ENCODE data around the gene LIPG.
"Not testable (repeated sequence)": the region's sequence is repeated elsewhere in the genome, so short reads cannot be mapped to it uniquely, and the experiment has no call there.

Gene LIPG

DNA sequence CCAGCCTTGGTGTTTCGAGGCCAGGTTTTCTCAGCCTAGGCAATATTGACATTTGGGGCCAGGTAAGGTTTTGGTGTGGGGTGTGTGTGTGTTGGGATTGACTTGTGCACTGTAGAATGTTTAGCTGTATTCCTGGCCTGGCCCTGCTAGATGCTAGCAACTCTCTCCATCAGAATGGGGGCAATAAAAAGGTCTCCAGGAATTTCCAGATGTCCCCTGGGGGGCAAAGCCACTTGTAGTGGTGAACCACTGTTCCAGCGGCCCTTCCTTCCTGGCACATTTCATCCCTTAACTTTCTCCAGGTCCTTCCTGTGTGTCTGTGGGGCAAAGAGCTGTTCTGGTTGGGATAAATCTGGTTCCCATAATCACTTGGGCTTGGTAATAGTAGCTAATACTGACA, 12.0 kb downstream of the LIPG start:
- DNase-seq (ENCODE audit: low spot score) = no peak

DNA sequence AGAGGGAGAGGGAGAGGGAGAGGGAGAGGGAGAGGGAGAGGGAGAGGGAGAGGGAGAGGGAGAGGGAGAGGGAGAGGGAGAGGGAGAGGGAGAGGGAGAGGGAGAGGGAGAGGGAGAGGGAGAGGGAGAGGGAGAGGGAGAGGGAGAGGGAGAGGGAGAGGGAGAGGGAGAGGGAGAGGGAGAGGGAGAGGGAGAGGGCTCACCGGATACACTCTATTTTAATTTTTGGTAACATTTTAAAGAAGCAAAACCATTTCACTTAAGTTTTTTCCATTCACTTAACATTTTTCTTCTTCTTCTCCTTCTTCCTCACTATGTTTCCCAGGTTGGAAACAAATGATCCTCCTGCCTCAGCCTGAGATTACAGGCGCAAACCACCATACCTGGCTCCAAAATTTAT, 17.2 kb downstream of the LIPG start:
- DNase-seq (ENCODE audit: low spot score) = not testable (repeated sequence)

DNA sequence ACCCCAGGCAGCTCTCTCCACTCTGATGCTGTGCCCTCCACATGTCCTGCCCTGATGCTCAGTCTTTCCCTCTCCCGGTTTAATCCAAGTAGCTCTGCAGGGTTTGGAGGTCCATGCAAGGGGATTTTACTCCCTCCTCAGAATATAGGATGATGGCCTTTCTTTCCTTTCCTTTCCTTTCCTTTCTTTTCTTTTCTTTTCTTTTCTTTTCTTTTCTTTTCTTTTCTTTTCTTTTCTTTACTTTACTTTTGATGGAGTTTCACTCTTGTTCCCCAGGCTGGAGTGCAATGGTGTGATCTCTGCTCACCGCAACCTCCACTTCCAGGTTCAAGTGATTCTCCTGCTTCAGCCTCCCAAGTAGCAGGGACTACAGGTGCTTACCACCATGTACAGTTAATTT, 17.7 kb downstream of the LIPG start:
- not testable (repeated sequence) for DNase-seq (ENCODE audit: low spot score)

DNA sequence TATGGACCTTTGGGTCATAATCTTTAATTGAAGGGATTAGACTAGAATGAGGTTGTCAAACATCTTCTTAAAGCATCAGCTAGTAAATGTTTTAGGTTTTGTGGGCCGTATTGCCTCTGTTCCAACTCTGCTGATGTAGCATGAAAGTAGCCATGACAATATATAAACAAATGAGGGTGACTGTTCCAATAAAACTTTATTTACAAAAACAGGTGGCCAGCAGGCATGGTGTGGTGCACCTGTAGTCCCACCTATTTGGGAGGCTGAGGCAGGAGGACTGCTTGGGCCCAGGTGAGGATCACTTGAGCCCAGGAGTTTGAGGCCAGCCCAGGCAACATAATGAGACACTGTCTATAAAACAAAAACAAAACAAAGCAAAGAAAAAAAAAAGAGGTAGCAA, 18.4 kb downstream of the LIPG start:
- no peak for DNase-seq (ENCODE audit: low spot score)

DNA sequence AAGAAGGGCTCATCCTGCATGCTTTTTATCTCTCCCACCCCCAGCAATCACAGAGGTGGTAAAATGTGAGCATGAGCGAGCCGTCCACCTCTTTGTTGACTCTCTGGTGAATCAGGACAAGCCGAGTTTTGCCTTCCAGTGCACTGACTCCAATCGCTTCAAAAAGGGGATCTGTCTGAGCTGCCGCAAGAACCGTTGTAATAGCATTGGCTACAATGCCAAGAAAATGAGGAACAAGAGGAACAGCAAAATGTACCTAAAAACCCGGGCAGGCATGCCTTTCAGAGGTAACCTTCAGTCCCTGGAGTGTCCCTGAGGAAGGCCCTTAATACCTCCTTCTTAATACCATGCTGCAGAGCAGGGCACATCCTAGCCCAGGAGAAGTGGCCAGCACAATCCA, 19.5 kb downstream of the LIPG start:
- DNase-seq (ENCODE audit: low spot score) = no peak

DNA sequence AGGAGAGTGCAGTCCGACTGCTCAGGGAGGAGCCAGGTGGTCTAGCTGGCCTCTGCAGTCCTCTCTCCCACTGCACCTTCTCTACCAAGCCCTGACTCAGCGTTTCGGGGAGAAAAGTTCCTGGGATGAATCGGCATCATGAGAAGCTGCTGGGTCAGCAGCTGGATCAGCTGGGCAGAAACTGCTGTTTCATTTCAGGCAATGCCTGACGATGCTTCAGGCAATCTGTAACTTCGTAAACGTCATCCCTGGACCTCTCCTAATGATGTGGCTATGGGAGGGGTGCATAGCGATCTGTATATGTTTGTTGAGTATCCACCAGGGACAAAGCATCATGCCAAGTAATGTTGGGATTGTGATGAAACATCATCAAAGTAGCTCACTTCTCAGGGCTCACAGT, 20.7 kb downstream of the LIPG start:
- DNase-seq (ENCODE audit: low spot score) = no peak

DNA sequence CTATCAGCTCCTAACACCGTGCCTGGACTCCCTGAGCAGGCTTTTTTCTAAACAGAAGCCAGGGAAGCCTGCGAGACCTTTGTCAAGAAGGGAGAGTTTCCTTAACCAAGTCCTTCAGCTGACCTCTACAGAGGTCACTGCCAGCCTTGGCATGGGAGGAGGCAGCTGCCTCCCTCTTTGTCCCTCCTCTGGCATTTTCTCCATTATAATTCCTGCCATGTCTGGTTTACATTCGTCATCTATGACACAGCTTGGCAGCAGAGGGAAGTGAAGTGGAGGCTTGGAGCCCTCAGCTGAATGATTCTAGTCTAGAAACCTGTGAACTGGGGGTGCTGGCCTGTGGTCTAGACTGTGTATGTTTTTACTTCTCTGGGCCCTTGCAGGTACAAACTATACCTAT, 22.5 kb downstream of the LIPG start:
- no peak for DNase-seq (ENCODE audit: low spot score)

DNA sequence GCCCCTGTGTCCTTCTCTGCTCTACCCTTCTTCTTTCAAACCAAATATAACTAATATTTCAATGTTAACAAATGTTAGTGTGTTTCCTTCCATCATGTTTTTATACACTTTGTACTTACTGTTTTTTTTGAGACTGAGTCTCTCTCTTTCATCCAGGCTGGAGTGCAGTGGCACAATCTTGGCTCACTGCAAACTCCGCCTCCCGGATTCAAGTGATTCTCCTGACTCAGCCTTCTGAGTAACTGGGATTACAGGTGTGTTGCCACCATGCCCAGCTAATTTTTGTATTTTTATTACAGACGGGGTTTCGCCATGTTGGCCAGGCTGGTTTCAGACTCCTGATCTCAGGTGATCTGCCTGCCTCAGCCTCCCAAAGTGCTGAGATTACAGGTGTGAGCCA, 23.1 kb downstream of the LIPG start:
- not testable (repeated sequence) for DNase-seq (ENCODE audit: low spot score)

DNA sequence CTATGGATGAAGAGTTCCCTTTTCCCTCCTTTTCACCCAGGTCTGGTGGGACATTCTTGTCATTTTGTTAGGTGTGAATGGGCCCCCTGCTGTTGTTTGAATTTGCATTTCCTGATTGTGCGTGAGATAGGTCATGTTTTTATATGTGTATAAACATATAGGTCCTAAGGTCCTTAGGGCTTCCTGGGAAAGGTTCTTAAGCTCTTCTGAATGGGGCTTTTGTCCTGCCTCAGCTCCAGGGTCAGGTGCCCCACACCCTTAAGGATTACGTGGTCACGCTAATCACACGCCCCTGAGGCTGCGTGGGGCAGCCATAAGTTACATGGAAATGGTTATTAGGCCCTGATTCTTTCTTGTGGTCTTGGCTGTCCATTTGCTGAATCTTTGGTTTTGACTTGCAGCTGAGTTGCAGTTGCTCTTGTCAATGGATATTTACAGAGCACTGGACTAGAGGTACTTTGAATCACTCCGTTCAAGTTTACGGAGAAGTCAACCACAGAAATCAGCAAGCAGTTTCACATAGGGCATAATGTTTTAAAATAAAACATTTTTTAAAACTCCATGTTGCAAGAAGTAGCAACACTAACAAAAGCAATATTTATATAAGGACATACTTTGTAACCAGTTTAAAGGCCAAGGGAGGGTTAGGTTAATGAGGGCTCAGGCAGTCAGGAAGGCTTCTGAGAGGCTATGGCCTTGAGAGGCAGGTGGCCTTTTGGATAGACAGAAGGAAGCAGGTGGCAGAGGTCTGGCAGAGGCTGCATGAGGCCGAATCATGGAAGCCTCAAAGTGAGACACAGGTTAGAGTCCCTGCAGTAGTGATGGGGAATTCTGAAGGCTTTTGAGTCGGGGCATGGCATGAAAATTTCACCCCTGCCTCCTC, 24.2 kb downstream of the LIPG start:
- DNase-seq (ENCODE audit: low spot score) = no peak

DNA sequence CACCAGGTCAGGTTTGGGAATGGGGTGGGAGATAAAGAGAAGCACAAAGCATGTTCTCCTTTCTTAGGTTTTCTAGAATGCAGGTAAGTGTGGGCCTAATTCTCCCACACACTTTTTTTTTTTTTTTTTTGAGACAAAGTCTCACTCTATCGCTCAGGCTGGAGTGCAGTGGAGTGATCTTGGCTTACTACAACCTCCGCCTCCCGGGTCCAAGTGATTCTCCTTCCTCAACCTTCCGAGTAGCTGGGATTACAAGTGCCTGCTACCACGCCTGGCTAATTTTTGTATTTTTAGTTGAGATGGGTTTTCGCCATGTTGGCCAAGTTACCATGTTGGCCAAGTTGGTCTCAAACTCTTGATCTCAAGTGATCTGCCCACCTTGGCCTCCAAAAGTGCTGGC, 26.3 kb downstream of the LIPG start:
- no peak for DNase-seq (ENCODE audit: low spot score)

DNA sequence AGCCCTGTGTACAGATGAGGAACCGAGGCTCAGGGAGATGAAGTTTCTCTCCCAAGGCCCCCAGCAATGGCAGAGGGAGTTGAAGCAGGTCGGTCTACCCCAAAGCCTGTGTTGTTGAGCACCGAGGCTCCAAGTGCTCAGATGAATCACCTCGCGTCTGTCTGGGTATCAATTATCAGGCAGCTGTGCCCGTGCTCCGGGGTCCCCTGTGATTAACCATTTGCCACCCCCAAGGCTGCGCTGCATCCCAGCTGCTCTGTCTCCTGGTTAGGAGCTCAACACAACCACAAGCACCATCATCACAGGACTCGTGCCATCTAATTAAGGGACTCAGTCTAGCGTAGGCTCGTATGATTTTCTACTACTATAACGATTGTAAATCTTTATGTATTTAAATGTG, 27.1 kb downstream of the LIPG start:
- no peak for DNase-seq (ENCODE audit: low spot score)

DNA sequence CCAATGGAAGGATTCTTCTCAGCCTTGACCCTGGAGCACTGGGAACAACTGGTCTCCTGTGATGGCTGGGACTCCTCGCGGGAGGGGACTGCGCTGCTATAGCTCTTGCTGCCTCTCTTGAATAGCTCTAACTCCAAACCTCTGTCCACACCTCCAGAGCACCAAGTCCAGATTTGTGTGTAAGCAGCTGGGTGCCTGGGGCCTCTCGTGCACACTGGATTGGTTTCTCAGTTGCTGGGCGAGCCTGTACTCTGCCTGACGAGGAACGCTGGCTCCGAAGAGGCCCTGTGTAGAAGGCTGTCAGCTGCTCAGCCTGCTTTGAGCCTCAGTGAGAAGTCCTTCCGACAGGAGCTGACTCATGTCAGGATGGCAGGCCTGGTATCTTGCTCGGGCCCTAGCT, 28.8 kb downstream of the LIPG start:
- DNase-seq (ENCODE audit: low spot score) = no peak

DNA sequence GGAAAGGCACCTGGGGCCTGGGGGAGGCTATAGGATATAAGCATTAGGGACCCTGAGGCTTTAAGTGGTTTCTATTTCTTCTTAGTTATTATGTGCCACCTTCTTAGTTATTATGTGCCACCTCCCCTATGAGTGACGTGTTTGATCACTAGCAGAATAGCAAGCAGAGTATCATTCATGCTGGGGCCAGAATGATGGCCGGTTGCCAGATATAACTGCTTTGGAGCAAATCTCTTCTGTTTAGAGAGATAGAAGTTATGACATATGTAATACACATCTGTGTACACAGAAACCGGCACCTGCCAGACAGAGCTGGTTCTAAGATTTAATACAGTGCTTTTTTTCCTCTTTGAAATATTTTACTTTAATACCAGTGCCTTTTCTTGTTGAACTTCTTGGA, 29.4 kb downstream of the LIPG start:
- DNase-seq (ENCODE audit: low spot score) = no peak

DNA sequence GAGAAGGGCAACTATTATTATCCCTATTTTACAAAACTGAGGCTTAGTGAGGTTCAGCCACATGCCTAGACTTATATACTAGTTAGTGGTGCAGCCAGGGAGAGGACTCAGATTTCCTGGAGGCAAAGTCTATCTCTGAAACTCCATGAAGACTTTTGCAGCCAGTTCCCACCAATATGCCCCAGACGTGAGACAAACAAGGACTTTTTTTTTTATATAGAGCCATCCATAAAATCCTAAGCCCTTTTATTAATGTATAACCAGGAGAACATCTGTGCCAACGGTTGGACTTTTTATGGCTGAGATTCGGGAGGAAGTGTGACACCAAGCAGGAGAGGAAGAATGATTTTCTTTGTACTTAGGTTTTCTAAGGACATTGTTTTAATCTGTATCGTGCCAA, 29.9 kb downstream of the LIPG start:
- no peak for DNase-seq (ENCODE audit: low spot score)

DNA sequence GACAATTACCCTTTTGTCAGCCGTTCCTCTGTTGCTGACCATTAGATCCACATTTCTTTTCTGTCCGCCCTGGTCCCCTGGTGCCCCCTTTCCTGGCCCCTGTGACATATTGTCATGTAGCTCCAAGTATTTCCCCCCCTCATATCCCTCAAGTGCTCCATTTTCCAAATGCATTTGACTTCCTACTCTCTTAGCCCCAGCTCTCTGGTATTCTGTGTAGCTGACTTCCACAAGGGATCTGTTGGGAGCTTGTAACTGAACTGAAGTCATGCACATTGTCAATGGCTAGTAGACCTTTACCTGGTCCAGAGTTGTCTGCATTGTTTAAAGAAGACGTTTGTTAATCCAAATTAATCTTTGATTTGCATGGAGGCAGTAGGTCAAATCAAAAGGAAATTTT, 34.8 kb downstream of the LIPG start:
- DNase-seq (ENCODE audit: low spot score) = no peak

DNA sequence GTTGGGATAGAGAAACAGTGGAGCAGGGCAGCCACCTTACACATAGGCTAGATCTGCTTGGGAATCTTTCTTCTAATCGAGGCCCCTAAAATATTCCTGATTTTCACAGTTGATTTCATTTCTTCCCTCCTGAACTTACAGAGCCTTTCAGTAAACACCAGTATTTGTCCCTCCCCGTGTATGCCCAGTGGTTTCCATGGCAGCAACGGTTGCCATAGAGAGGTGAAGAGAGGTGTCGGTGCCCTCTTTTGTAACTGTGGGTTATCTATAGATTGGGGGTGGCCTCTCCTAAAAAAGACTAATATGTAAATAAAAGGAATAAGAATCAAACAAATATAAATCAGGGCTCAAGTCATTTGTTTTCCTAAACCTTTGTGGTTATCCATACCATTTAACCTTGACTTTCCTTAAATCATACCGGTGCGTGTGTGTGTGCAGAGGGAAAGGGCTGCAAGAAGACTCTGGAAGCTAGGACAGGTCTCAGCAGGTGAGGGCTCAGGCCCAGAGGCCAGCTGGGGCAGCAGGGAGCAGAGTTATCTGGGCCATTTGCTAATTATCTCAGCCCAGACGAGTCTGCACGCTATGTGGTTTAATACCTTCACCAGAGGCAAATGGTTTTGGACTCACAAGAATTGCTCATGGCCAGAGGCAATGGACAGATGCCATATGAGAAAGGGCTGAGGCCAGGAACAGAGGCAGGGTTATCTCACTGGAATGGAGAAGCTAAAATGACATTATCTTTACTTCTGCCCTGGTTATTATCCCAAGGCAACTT, 35.5 kb downstream of the LIPG start:
- no peak for DNase-seq (ENCODE audit: low spot score)

DNA sequence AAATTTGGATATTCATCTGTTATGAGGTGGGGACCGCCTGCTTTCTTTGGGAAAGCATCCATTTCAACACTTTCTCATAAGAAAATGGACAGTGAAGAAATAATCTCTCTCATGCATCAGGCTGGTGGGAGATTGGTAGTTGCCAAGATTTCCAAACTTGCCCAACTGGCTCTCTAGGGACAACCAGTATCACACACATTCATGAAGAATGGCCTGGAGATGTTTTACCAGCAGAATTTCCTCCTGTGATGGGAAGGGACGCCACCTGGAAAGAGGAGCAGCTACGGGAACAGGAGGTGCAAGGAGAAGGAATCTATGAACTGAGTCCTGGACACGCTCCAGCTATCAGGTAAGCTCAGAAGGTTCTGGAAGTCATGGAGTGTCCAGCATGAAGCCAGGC, 39.4 kb downstream of the LIPG start:
- no peak for DNase-seq (ENCODE audit: low spot score)

DNA sequence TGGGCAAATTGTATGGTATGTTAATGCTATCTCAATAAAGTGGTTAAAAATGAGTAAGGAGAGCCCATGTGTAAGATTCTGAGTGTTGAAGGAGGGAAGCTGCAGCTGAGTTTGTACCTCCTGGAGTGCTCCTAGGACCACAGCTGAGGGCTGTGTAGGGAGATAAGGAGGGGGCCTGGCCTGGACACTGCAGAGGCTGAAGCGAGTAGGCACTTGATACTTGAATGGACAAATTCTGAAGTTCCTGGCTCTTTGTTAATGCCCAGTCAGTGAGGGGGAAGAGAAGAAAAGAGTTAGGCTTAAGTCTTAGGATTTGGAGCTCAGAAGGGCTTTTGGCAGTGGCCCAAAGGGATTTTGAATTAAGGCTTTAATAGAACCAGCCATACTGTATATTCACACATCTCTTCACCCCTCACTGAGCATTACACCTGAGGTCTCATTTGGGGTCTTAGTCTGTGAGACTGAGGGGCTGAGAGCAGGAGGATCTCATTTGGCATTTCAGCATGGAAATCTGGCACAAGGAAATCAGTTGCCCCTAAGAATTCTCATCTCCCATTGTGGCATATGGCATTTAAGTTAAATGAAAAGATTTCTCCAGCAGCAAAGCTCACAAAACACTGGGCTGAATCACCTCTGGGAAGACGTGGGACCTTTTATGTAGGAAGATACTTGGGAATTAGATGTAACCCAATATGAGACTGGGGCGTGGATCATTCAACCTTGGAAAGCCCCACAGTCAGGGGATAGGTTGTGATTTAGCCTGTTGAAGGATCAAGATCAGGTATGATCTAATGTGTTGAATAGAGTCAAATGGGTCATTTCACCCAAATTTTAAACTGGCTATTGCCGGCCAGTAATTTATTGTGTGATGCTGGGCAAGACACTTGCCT, 46.8 kb downstream of the LIPG start:
- no peak for DNase-seq (ENCODE audit: low spot score)

DNA sequence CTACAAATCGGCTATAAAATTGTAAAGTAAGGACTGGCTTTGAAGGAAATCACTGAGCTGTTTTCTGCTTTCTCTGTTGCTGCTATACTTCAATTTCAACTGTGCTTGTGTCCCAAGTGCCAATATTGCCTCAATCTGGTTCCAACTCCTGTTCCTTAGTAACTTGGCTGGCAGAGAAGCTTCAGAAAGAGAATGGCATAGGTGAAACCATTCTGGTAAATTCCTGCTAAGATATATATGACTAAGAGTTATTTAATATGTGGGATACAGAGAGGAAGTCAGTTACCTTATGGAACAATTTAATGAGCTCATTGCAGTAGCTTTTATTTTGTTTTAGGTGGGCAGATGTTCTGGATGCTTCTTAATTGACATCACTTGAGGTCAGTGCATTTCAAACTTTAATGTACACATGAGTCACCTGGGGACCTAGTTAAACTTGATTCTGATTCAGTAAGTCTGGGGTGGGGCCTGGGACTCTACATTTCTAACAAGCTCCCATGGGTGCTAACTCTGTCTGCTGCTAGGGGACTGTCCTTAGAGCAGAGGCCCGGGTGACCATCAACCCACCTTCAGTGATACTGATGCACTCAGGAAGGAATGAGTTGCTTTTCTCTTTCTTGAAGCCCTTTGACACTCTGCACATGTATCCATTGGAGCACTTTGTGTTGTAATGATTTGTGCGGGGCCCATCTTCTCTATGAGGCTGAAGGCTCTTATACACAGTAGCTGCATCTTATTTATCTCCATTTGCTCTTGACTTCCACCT, 47.6 kb downstream of the LIPG start:
- no peak for DNase-seq (ENCODE audit: low spot score)

DNA sequence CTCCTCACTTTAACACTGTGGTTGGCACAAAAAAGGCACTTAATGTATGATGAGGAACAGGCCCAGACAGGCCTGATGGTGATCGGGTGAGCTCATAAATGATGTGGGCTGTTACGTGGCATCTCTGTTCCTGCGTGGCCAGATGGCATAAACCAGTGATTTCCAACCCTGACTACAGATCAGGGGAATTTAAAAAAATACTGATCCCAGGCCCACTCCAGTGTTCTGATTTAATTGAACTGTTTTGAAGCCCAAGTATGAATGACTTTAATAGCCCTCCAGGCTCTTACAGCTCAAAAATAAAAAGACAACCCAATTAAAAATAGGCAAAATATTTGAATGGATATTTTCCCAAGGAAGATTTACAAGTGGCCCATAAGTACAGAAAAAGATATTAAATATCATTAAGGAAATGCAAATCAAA, 48.2 kb downstream of the LIPG start:
- no peak for DNase-seq (ENCODE audit: low spot score)

DNA sequence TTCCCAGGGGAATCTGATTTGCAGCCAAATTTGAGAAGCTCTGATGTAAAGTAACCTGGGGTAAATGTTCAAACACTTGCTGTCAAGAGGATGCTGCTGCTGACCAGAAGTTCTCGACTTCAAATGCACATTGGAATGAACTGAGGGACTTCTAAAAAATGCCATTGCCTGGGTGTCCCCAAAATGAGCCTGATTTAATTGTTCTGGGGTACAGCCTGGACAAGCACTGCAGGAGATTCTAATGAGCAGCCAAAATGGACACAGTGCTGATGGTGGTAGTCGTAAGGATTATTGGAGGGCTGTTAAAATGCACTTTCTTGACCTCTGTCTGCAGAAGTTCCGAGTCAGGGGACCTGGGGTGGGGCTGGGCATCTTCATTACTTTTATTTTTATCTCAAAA, 49.5 kb downstream of the LIPG start:
- no peak for DNase-seq (ENCODE audit: low spot score)
